AG20443 (cell line): ENCODE results near the gene RAD51.

Experiments used
- DNase-seq: peaks from one replicate; pipeline ENCODE4 v3.0.0; 2012; ENCODE audit warnings: low spot score, mixed read lengths

The RAD51 gene

DNA sequence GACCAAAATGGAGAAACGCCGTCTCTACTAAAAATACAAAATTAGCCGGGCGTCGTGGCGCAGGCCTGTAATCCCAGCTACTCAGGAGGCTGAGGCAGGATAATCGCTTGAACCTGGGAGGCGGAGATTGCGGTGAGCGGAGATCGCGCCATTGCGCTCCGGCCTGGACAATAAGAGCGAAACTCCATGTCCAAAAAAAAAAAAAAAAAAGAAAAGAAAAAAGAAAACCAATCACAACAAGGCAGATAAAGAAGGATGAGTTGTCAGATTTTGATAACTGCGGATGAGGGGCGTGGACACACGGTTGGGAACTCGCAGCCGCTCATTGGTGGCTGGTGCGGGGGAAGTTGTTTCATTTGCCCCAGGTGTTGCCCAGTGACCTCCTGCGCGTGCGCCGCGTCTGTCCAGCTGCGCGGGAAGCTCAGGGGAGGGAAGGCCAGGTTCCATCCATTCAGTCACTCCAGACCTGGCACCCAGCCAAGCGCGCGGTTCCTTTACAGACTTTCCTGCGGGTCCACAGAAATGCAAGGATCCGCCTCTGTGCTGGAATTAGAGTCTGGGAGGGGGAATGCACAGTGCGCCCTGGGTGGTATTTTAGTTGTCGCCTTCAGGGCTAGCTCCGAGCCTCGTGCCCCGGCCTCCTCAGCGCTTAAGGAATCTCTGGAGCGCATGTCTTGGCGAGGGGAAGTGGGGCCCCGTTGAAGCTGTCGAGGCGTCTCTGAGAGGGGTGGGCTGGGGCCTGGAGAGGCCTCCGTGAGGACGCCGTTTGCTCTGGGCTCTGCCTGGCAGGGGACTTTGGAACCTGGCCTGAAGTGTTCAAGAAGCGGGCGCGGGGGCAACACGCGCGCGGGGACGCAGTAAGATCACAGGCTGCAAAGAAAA is 68.2 kb downstream of the RAD51 start:
- no peak for DNase-seq

DNA sequence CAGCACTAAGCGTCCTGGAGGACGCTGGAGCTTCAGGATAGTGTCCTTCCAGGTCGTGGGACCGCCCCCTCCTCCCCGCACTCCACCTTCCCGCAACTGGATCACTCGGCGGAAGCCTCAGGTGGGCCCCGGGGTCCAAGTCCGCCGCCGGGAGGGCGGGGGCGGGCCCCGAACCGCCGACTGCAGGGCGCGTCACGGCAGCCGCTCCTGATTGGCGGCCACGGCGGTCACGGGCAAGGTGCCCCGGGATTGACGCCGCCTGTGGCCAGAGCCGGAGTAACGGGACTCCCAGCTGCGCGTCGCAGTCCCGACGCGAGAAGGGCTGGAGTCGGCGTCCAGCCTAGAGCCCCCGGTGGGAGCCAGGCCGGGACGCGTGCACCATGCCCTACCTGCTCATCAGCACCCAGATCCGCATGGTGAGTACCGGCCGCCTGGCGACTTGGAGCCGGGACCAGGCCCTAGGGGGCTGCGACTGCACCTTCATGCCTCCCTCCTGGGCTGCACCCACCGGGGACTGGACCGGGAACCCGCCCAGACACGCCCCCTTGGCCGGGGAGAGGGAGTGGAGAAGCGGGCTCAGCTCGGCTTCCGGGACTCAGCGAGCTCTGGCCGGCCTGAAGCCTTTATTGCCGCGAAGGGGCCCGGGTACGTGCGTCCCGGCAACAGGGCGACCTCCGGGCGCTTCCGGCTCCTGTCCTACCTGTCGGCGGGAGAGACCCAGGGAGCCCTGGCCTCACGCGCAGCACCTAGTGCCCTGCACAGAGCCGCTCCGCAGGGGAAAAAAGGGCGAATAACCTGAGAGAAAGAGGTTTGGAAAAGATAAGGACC is 69.0 kb downstream of the RAD51 start, which contains the start of gene GCHFR:
Gene GCHFR (plus strand): TSS at position 268 of the 828 bp plus-strand sequence. CDS start 113 bp downstream, at position 381.
- DNase-seq = peak; percentile 89

DNA sequence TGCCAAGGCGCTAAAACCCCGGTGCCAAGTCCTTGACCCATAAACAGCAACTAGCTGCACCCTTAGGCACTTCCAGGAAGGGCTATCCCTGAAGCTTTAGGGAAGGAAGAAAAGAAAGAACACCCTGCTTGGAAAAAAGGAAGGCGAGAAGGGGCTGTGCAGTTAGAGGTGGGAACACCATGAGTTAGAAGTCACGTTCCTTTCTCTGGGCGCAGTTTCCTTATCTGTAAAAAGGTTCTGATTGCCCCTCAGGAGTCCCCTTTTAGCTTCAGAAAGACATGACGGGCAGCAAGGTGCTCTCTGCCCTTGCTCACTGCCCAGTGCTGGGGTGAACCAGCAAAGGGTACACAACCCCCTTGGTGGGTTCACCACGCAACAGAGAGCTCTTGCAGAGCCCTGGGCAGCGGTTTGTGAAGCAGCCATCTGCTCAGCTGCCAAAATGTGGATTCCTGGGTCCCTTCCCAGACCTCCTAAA is 69.7 kb downstream of the RAD51 start:
- DNase-seq = no peak

DNA sequence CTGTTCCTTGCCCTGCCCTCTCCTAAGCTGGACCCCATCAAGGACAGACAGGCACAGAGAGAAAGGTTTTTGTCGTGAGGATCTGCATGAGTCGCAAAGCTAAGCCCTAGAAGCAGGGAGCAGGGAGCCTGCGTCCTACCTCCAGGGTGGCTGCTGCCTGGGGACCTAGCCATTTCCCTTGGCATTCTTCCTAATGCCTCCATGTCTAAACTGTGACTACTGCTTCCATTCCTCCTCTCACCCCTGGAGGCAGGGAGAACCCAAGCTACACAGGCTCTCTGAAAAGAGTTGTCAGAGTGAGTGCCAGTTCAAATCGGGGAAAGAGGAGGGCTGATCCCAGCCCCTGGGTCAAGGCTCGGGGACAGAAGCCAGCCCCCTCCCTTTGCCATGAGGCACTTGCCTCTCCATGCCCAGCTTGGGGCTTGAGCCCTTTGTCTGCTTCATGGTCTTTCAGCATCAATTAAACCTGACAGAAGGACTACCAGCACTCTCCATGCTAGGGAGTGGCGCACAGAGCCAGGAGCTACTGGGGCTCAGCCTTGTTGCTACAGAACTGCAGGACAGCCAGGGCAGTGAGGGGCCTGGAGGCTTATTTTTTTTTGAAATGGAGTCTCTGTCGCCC is 71.3 kb downstream of the RAD51 start:
- DNase-seq = no peak

DNA sequence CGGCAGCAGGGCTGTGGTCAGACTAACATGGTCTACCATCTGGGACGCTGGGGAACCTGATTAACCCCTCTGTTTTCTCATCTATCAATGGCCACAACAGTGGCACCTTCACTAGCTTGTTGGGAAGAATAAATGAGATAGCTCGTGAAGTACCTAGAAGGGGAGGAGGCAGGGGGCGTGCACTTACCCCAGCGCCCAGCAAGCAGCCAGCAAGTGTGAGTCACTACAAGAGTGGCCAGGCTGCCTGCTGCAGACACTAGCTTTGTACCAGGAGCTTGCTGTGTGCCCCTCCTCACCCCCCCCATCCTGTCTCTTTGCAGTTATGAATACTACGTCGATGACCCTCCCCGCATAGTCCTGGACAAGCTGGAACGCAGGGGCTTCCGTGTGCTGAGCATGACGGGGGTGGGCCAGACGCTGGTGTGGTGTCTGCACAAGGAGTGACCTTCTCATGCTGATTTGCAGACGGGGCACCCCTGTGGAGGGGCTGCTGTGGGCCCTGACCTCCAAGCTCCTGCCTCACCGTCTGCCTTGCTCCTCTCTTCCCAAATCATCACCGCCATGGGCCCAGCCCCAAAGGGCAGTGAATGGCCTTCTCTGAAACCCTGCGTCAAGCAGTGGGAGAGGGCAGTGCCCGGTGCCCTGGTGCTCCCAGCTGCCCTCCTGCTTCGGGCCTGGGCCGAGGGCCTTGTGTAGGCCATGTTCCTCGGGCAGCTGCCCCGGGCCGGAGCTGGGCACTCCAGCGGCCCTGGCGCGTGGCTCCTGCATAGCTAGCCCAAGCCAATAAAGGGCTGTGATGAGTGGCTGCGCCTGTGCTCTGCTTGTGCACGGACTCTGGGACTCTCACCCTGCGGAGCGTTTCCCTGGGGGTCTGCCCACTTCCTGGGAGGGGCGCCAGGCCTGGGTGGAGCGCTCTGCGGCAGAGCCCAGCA is 72.2 kb downstream of the RAD51 start:
- no peak for DNase-seq

DNA sequence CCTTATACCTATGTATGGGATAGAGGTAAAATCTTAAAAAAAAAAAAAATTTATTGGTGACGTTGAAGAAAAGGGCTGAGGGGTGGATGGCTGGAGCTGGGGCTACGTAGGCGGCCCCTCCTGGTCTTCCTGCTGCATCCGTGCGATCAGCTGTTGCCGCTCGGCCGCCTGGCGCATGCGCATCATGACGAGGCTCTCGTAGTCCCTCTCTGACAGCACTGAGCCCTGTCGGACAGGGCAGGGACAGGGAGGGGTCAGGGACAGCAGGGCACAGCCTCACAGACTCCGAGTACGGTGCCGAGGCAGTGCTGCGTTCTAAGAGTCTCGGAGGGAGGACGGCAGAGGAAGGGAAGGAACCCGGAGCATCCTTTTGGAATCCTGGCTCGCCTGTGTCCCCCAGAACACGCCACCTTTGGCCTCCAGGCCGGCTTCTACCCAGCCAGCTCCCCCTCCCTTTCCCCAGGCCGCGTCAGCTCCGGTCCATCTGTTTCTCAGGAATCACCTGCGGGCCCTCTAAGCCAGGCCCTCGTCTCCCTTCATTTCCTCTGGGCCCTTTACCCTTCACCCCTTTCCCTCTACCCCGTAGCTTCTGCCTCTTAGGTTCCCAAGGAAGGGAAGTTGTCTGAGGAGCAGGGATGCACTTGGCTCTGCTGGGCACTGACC is 73.0 kb downstream of the RAD51 start:
- DNase-seq = no peak

DNA sequence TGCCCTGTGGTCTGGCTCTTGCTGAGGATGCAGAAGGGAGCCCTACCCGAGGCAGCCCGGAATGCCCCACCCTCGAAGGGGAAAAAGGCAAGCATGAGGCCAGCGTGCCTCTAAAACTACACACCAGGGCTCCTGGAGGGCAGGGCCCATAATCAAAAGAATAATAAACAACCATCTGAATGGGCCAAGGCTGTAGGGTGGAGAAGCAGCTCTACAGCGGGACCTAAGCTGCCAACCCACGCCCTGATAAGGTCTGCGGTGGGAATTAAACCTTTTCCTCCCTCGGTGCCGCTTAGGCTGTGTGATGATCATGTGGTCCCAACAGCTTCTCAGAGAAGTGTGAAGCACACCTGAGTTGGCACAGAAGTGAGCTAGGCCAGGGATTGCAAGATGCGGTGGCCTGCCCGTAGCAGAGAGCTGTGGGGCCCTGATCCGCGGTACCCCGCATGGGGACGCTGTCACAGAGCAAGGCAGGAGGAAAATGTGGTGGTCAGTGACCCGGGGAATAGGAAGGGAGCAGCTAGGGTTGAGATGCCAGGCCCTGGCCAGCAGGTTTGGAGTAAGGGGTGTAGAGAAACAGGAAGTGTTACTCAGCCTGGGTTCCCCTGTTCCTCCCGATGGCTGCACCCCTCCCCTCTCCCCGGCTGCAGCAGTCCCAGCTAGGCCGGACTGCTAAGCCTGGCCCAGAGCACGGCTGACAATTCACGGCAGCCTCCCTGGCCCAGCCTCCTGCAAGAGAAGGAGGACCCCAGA is 73.7 kb downstream of the RAD51 start:
- no peak for DNase-seq

DNA sequence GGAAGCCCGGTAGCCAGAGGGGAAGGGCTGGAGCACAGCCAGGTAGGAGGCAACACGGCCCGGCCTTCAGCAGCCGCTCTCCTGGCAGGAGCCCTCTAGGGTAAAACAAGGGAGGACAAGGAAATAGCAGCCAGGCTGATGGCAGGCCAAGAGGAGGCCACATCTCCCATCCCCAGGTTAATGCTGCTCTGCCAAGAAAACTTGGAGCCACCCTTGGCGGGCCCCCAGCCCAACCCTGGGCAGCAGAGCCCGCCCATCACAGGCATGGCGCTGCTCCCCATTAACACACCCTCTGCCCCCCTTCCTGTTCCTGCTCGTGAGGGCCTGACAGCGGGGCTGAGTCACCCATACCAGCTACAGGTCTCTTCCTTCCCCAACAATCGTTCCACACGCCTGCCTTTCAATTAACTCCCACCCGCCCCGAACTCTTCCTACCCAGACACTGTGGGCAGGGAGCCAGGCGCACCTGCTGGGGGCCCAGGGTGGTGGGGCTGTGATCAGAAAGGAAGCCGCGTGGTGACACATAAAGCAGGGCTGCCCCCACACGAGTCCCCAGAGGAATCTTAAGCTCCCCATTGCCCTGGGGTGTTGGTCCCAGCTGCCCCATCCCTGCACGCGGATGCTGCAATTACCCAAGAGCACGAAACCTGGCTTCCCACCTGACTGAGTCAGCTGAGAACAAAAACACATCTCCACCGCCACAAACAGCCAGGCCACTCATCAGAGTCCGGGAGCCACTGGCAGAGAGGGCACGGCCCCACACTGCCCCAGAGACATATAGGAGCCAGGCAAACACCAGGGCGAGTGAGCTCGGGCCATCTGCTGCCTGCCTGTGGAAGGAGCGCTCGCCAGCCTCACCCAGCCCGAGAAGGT is 74.5 kb downstream of the RAD51 start, which contains the start of gene C15orf62:
Gene C15orf62 (plus strand): TSS at position 707 of the 873 bp plus-strand sequence. CDS start 516 bp downstream, outside the sequence.
- DNase-seq = no peak

DNA sequence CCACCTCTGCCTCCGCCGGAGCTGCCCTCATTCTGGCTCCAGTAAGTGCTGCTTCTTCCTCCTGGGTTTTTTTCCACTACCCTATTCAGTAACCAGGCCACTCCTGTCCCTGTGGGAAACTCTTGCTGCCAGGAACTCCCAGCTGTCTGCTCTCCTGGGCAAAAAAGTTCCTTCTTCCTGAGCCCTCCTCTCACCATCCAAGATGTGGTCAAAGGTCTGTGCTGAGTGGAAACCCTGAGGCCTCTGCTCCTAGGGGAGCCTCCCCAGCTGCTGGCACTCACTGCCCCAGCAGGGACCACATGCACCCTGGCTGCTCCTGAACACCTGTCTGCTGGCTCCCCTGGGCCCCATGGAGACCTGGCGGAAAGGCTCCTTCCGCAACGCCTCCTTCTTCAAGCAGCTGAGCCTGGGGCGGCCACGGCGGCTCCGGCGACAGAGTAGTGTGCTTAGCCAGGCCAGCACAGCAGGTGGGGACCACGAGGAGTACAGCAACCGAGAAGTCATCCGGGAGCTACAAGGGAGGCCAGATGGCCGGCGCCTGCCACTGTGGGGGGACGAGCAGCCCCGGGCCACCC is 75.3 kb downstream of the RAD51 start:
- DNase-seq = no peak

DNA sequence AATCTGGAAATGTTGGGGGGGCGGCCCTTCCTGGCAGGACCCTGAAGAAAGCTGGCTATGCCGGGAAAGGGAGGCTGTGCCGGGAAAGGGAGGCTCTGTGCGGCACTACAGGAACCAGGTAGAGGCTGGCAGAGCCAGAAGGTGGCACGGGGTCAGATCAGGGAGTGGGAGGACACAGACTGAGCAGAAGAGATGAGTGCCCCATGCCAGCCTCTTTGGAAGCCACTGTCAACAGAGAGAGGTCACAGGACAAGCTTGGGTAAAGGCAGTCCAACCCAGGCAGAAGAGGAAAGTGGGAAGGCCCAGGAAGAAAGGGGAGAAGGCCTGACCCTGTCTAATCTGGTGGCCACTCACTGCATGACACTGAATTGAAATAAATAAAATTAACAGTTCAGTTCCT is 76.3 kb downstream of the RAD51 start:
- DNase-seq = no peak

DNA sequence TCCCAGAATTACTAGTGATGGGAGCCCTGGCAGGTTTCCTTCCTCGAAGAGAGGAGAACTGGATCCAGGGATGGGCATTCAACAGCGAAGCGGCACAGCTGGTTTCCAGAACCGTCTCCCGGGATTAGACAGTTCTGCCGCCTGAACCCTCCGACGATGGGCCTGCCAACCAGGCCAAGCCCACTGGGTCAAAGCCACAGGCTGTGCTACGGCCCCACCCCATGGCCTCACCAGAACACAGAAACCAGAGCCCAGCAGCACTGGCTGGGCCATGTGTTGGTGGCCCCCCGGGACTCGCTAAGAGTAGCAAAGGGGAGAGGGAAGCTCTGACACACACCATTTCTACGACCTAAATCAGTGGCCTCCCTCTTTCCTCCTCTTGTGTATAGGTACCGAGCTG is 77.0 kb downstream of the RAD51 start:
- DNase-seq = no peak

DNA sequence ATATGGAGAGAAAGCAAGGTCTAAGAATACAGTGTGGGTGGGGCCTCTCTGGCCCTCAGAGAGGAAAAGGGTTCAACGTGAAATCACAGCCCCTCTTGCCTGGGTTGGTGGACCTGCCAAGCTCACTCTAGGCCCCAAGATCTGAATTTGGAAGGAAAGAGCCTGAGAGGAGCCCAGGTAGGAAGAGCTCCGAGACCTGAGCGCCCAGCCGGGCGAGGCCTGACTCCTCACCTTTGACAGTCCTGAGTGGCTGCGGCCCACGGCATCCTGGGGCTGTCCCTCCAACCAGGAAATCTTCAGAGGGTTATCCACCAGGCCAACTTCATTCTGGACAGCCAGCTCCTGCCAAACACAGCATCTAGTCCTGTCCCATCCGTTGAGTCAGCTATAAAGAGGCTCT is 78.5 kb downstream of the RAD51 start:
- no peak for DNase-seq

DNA sequence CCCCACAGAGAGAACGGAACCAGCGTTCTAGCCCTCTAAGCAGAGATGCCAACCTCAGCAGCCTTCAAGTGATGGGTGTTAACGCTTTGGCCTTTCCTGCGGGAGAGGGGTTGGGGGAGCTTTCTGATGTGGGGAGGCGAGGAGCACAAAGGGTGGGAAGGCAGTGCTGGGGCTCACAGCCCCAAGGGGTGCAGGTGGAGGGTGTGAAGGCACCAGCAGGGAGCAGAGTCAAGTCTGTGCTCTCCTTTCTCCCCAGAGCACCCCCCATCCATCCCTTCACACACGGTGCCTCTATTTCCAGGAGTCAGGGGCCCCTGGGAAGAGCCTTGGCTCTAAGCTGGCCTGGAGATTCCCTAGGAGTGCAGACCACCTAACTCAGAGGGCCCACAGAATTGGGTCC is 78.9 kb downstream of the RAD51 start:
- DNase-seq = no peak

DNA sequence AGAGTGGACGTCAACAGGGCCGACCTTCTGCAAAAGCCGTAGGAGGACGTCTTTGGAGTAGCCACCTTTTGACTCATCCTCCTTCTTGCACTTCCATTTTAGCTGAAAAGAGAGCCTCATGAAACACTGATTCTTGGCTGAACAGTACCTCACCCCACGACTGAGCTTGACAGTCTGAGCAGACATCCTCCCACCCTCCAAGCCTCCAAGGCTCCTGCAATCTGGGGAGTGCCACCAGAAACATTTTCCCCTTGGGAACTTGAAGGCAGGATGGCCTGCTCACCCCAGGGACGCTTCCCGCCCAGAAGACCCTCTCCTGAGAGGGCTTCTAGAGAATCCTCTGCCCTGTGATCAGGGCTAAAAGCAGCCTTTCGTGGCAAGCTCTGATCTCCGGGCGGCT is 80.0 kb downstream of the RAD51 start:
- no peak for DNase-seq

DNA sequence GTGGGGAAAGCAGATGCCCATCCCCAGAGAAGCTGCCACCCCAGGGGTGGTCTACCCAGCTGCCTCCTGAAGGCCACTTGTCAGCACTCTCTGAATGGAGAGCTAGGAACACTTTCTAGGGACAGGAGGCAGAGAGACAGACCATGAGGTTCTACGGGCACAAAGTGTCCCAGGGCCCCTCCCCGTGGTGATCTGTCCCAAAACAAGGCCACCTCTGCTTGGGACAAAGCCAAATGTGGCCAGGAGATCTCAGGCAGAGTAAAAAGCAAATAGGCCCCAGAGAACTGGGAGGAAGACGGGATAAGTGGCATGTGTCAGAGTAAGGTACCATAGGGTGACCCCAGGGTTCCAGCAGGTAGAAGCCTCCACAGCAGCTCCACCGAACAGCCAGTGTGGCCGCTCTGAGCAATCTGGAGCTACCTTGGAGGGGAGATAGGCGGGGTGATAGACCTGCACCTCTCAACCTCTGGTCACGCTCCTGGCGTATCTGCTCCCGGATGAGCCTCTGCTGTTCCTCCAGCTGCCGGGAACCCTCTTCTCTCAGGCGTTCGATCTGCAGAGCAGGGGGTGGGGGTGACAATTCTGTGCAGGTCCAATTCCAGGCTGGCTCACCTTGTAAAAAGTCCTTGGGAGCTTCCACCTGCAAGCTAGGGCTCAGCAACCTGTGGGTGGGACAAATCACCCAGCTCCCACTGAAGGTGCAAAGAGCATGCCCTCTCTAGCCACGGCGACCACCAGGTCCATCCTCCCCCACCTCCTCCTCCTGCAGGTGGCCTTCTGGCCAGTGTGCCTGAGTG is 81.0 kb downstream of the RAD51 start:
- no peak for DNase-seq

DNA sequence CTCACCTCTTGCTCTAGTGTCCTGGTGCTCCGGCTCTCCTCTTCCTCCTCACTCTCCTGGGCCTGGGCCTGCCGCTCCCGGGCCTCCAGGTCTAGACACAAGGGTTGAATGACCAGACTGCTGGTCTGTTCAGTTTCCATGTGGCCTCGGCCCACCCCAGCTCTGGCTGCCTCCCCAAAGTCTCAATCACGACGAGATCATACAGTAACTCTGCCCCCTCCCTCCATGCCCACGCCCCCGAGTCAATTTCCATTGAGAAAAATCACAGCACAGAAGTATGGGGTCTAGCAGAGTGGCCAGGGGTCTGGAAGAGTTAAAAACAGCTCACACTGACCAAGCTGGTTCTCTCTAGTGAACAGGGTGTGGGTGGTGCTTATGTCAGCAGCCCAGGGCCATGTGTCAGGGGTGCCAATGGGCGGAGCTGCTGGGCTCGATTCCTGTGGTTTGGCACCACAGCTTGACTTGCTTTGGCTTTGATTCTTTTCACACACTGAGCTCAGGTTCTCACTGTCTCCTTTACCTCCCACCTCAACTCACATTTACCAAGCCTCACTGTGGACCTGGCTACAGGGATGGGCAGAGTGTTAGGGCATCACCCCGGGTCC is 81.7 kb downstream of the RAD51 start:
- DNase-seq = peak; percentile 93
